Ovary (tissue), 9 donors: Measurements from ENCODE around the gene CNRIP1. TPM values are rescaled to one million over a fixed set of nuclear protein-coding genes. Genes with fewer than 3 reads are reported as not detected.

Experiments used
- DNase-seq, 5 donors: peaks; one replicate each; pipeline ENCODE4 v3.0.0-alpha.2; 2019 to 2020
- H3K27ac ChIP-seq, 2 donors: fragments of 200-600 bp; one replicate each; pipeline versions ENCODE4 v1.5.1 to v1.8.0; 2019 to 2022
- H3K27me3 ChIP-seq: fragments of 200-600 bp; one replicate; pipeline ENCODE4 v1.8.0; 2022
- H3K36me3 ChIP-seq: fragments of 200-600 bp; sonication (generic); one replicate; pipeline ENCODE4 v1.5.1; 2019
- H3K4me1 ChIP-seq: one replicate; pipeline ENCODE4 v1.8.1; 2013; ENCODE audit warnings: mild to moderate bottlenecking, moderate library complexity; ENCODE audit not compliant: insufficient read depth
- H3K4me3 ChIP-seq: fragments of 200-600 bp; sonication (generic); one replicate; pipeline ENCODE4 v1.5.1; 2017
- H3K9me3 ChIP-seq, 2 donors: fragments of 200-600 bp in 1 of 2; sonication (generic) in 1 of 2; one replicate each; pipeline versions ENCODE4 v1.5.1 to v1.8.1; 2013 to 2019; ENCODE audit warnings: mild to moderate bottlenecking in 1 of 2, moderate library complexity in 1 of 2
- CTCF ChIP-seq, 3 donors: fragments of 450-650 bp in 2 of 3; fragments of 200-600 bp in 1 of 3; IDR thresholded peaks; one replicate each; pipeline versions ENCODE4 v1.5.1 to v1.8.0; 2016 to 2022; ENCODE audit warnings: antibody characterized with exemption in 3 of 3, mild to moderate bottlenecking in 1 of 3
- EP300 ChIP-seq: sonication (generic); formaldehyde crosslinking; IDR thresholded peaks from one replicate; pipeline ENCODE4 v1.6.1; 2017; ENCODE audit warnings: antibody characterized with exemption
- POLR2A ChIP-seq: fragments of 450-650 bp; IDR thresholded peaks from one replicate; pipeline ENCODE4 v1.6.1; 2017; ENCODE audit warnings: antibody characterized with exemption, mild to moderate bottlenecking, moderate library complexity
- WGBS, 3 donors: extraction: QIAGEN DNeasy Blood & Tissue Kit in 1 of 3; methylation state at CpG; one replicate each; pipeline versions ENCODE4 v1.1.5 to v1.1.7; 2013 to 2017; 5-methylcytosine and 5-hydroxymethylcytosine counted together
- intact Hi-C, 4 donors: fragments of 100-400 bp; cut with DNase I; formaldehyde crosslinking; loops; one replicate each; pipeline versions ENCODE4 v1.11.0 to v1.15.1; 2022 to 2023
- polyA plus RNA-seq, 2 donors: library from polyadenylated mRNA; stranded (reverse); fragments of 200-250 nt in 1 of 2; fragments of 350-450 nt in 1 of 2; fragmentation: Illumina TruSeq in 1 of 2; extraction: RNeasy Lipid Tissue Mini Kit (QIAGEN cat#74804) in 1 of 2; gene quantifications; one replicate each; pipeline ENCODE4 v1.2.3, GENCODE V29; 2013 to 2014
- total RNA-seq, 7 donors: library from RNA; depleted of rRNA in 2 of 7; stranded (reverse); fragments of >200 nt in 2 of 7; fragmentation: NEBNext Ultra II Directional in 3 of 7; extraction: Animal tissue kit (Norgen Biotek cat#: 25700) in 3 of 7; gene quantifications; one replicate each; pipeline versions ENCODE4 v1.1.0 to v1.2.4, GENCODE V29; 2016 to 2023
- donor health status: DM: no; HTN: no; CAD: no; lungs with moderate emphysema.
- donor health status: DM: no; HTN: no; CAD: no.
- donor health status: Bipolar disorder and iron deficiency.
- donor health status: DM: yes; HTN: yes; CAD: no.
- donor health status: DM: no; HTN: no; CAD: no.
- donor health status: DM: yes; HTN: yes; CAD: no.

The CNRIP1 gene
- total and polyA plus RNA-seq, 9 donors = 29.8 to 95.5 (median 50.2) TPM

DNA sequence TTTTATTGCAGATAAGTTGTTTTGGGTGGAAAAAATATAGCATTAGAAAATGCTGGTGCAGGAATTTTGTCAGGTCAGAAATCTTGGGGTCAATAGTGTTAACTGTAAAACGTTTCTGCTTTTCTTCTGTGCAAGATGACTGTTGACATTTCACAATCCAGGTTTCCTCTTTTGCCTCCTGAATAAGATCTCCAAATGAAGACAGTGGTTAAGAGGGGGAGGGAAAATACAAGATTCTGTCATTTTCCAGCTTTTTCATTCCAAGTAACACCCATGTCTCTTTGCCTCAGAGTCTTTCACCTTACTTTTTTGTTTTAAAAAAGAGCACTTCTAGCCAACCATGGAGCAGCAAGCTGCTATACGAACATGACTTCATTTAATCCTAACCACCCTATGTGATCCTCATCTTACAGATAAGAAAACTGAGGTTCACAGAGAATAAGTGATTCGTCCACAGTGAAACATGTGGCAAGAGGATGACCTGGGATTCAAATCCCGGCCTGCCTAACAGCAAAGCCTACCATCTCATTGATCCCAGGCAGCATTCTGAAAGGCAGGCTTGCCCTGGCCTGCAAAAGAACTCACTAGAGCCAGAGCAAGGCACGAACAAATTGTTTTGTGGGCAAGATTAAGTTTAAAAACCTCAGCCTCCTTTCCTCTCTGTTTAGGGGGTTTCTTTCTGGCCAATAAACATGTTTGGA is 48.4 kb upstream of the CNRIP1 start:
- no peaks in the 10 kb centered on the region for H3K4me1 ChIP-seq
- no peaks in the 10 kb centered on the region for H3K27me3 ChIP-seq
- intact Hi-C loops = loop anchor here in 1 of 4 donors (10.0 kb wide), 1 partner anchor 67 kb away; no protein-coding TSS in a partner anchor
- H3K27ac ChIP-seq = no peak overlapping the region
- DNase-seq = no peak
- no peak overlapping the region for H3K4me3 ChIP-seq
- no peaks in the 10 kb centered on the region for H3K36me3 ChIP-seq
- no peaks in the 10 kb centered on the region for H3K9me3 ChIP-seq
- TF ChIP-seq POLR2A (no peak), CTCF (IDR thresholded peaks at IDR 0.05) (no peak), EP300 (no peak)
- 66 to 71% (median 68%) methylated on average over 5 of the region's 5 CpGs for WGBS, 3 donors

GRCh38 chr2:68366083-68366560 is 46.4 kb upstream of the CNRIP1 start:
- Histone ChIP-seq H3K4me1 (no peaks in the 10 kb centered on the region), H3K36me3 (no peaks in the 10 kb centered on the region), H3K9me3 (no peaks in the 10 kb centered on the region), H3K4me3 (no peak overlapping the region), H3K27me3 (no peaks in the 10 kb centered on the region), H3K27ac (no peak overlapping the region)
- TF ChIP-seq POLR2A (no peak), EP300 (no peak), CTCF (IDR thresholded peaks at IDR 0.05) (no peak)
- WGBS, 3 donors = 88 to 91% (median 89%) methylated on average over 4 of the region's 4 CpGs
- no peak for DNase-seq
- intact Hi-C loops = loop anchor here in 1 of 4 donors (10.0 kb wide), 1 partner anchor 69 kb away; no protein-coding TSS in a partner anchor

GRCh38 chr2:68365087-68365486 is 45.3 kb upstream of the CNRIP1 start, which contains the start of gene PLEK:
TSS of gene PLEK (plus strand) at chr2:68365282. CDS start at chr2:68365352, 70 bp downstream.
- Histone ChIP-seq H3K9me3 (no peaks in the 10 kb centered on the region), H3K4me1 (no peaks in the 10 kb centered on the region), H3K27ac (no peak within 1 kb of the TSS), H3K4me3 (no peak within 1 kb of the TSS), H3K36me3 (no peaks in the 10 kb centered on the region), H3K27me3 (no peaks in the 10 kb centered on the region)
- DNase-seq = peak in 1 of 5 donors; percentile 10
- intact Hi-C loops = loop anchor here in 1 of 4 donors (10.0 kb wide), 1 partner anchor 70 kb away; no protein-coding TSS in a partner anchor
- TF ChIP-seq EP300 (no peak), POLR2A (no peak), CTCF (IDR thresholded peaks at IDR 0.05) (no peak)
- WGBS, 3 donors = 91 to 96% (median 94%) methylated on average over 7 of the region's 7 CpGs

GRCh38 chr2:68363721-68364120 is 44.0 kb upstream of the CNRIP1 start:
- H3K9me3 ChIP-seq = no peaks in the 10 kb centered on the region
- no peak overlapping the region for H3K4me3 ChIP-seq
- no peak overlapping the region for H3K27ac ChIP-seq
- intact Hi-C loops = loop anchor here in 3 of 4 donors (5.0 to 10.0 kb wide), 2 partner anchors 71 to 79 kb away; no protein-coding TSS in a partner anchor
- TF ChIP-seq EP300 = no peak
- no peak for TF ChIP-seq POLR2A
- TF ChIP-seq CTCF (IDR thresholded peaks at IDR 0.05) = no peak
- no peaks in the 10 kb centered on the region for H3K36me3 ChIP-seq
- no peaks in the 10 kb centered on the region for H3K27me3 ChIP-seq
- DNase-seq = no peak
- H3K4me1 ChIP-seq = no peaks in the 10 kb centered on the region
- 95 to 97% (median 96%) methylated on average over 4 of the region's 4 CpGs for WGBS, 3 donors
